ENCODE results near the gene CKLF.

DNA sequence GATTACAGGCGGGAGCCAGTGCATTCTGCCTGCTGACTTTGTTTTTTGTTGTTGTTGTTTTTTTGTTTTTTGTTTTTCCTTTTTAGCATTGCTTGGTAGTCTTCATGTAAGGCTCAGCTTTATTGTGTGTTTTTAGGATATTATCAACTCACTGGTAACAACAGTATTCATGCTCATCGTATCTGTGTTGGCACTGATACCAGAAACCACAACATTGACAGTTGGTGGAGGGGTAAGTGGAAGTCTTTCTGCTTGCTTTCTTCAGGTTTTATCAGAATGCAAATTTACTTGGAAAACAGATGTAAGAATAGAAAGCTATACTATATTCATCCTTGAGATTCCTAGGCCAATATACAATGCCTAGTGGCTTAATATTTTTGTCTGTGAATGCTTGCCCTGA lies 10.6 kb downstream of the CKLF start:
- TF ChIP-seq, protein P1, sequence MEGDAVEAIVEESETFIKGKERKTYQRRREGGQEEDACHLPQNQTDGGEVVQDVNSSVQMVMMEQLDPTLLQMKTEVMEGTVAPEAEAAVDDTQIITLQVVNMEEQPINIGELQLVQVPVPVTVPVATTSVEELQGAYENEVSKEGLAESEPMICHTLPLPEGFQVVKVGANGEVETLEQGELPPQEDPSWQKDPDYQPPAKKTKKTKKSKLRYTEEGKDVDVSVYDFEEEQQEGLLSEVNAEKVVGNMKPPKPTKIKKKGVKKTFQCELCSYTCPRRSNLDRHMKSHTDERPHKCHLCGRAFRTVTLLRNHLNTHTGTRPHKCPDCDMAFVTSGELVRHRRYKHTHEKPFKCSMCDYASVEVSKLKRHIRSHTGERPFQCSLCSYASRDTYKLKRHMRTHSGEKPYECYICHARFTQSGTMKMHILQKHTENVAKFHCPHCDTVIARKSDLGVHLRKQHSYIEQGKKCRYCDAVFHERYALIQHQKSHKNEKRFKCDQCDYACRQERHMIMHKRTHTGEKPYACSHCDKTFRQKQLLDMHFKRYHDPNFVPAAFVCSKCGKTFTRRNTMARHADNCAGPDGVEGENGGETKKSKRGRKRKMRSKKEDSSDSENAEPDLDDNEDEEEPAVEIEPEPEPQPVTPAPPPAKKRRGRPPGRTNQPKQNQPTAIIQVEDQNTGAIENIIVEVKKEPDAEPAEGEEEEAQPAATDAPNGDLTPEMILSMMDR (IDR thresholded peaks at IDR 0.05; ENCODE audit: low read depth, low read length, missing input control), result no peak
- no peak for TF ChIP-seq JUND (IDR thresholded peaks at IDR 0.05)
- no peak for TF ChIP-seq RXRA (IDR thresholded peaks at IDR 0.05)
- TF ChIP-seq, protein P2, sequence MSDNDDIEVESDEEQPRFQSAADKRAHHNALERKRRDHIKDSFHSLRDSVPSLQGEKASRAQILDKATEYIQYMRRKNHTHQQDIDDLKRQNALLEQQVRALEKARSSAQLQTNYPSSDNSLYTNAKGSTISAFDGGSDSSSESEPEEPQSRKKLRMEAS (IDR thresholded peaks at IDR 0.05), result no peak
- no peak for TF ChIP-seq FOXA1 (IDR thresholded peaks at IDR 0.05)
- TF ChIP-seq, protein P3, sequence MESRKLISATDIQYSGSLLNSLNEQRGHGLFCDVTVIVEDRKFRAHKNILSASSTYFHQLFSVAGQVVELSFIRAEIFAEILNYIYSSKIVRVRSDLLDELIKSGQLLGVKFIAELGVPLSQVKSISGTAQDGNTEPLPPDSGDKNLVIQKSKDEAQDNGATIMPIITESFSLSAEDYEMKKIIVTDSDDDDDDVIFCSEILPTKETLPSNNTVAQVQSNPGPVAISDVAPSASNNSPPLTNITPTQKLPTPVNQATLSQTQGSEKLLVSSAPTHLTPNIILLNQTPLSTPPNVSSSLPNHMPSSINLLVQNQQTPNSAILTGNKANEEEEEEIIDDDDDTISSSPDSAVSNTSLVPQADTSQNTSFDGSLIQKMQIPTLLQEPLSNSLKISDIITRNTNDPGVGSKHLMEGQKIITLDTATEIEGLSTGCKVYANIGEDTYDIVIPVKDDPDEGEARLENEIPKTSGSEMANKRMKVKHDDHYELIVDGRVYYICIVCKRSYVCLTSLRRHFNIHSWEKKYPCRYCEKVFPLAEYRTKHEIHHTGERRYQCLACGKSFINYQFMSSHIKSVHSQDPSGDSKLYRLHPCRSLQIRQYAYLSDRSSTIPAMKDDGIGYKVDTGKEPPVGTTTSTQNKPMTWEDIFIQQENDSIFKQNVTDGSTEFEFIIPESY (IDR thresholded peaks at IDR 0.05), result no peak

All from liver (tissue), 3 donors.